HG03354 (cell line): ENCODE results near the gene FLYWCH1.
A peak's percentile ranks its signal among the peaks of the same experiment; 100 is the strongest.

Experiments
- ATAC-seq: cut with Tn5 transposase; IDR thresholded peaks from one replicate; pipeline ENCODE4 v1.9.1; 2021; ENCODE audit warnings: mild to moderate bottlenecking; ENCODE audit not compliant: unreplicated experiment, poor library complexity, severe bottlenecking

FLYWCH1 gene

GRCh38 chr16:2976673-2977072 lies 64.9 kb downstream of the FLYWCH1 start:
- ATAC-seq = no peak

- no peak for ATAC-seq
These were observed 65.7 kb downstream of the FLYWCH1 start for GRCh38 chr16:2977440-2977839.

GRCh38 chr16:2979669-2980226 lies 68.0 kb downstream of the FLYWCH1 start:
- peak; percentile 3 for ATAC-seq

GRCh38 chr16:2980227-2981176 lies 68.8 kb downstream of the FLYWCH1 start, which contains the start of gene PKMYT1:
Gene PKMYT1 (minus strand): TSS chr16:2980446. CDS start chr16:2979657, 789 bp downstream.
- peak; percentile 77 for ATAC-seq

GRCh38 chr16:2981177-2981898 lies 69.6 kb downstream of the FLYWCH1 start:
- ATAC-seq = no peak

- no peak for ATAC-seq
These were observed 70.1 kb downstream of the FLYWCH1 start for GRCh38 chr16:2981899-2982250.

GRCh38 chr16:2982402-2982801 lies 70.7 kb downstream of the FLYWCH1 start:
- no peak for ATAC-seq

GRCh38 chr16:2983706-2984136 lies 72.0 kb downstream of the FLYWCH1 start:
- no peak for ATAC-seq

- no peak for ATAC-seq
These were observed 73.7 kb downstream of the FLYWCH1 start for GRCh38 chr16:2985462-2985861.

- no peak for ATAC-seq
These were observed 74.2 kb downstream of the FLYWCH1 start for GRCh38 chr16:2985893-2986355.

GRCh38 chr16:2986623-2987188 lies 75.0 kb downstream of the FLYWCH1 start:
- ATAC-seq = no peak

GRCh38 chr16:2987286-2987685 lies 75.6 kb downstream of the FLYWCH1 start:
- ATAC-seq = no peak

GRCh38 chr16:2987833-2988232 lies 76.1 kb downstream of the FLYWCH1 start:
- no peak for ATAC-seq

- ATAC-seq = no peak
These were observed 76.9 kb downstream of the FLYWCH1 start for GRCh38 chr16:2988590-2989099.

- no peak for ATAC-seq
These were observed 79.2 kb downstream of the FLYWCH1 start for GRCh38 chr16:2990891-2991290.

GRCh38 chr16:2991566-2992261 lies 80.0 kb downstream of the FLYWCH1 start:
- ATAC-seq = no peak

- no peak for ATAC-seq
These were observed 80.8 kb downstream of the FLYWCH1 start for GRCh38 chr16:2992383-2993081.

- ATAC-seq = no peak
These were observed 84.6 kb downstream of the FLYWCH1 start for GRCh38 chr16:2996298-2996697.

- ATAC-seq = no peak
These were observed 88.2 kb downstream of the FLYWCH1 start for GRCh38 chr16:2999929-3000328.
